Stimulated activated CD4-positive, alpha-beta T cell treated with anti-CD3 and anti-CD28 coated beads, TNF-alpha, amount 100 ng/mL, for 1 hour (primary cell): ENCODE data around the gene KIAA0232.
"Not testable (repeated sequence)": the region's sequence is repeated elsewhere in the genome, so short reads cannot be mapped to it uniquely, and the experiment has no call there.

Experiments
- DNase-seq, 3 donors: peaks; one replicate each; pipeline ENCODE4 v3.0.0-alpha.2; 2020; ENCODE audit warnings: low read depth in 3 of 3, low spot score in 1 of 3

The KIAA0232 gene

GRCh38 chr4:6773616-6774540 is 8.6 kb upstream of the KIAA0232 start:
- DNase-seq = no peak

DNA sequence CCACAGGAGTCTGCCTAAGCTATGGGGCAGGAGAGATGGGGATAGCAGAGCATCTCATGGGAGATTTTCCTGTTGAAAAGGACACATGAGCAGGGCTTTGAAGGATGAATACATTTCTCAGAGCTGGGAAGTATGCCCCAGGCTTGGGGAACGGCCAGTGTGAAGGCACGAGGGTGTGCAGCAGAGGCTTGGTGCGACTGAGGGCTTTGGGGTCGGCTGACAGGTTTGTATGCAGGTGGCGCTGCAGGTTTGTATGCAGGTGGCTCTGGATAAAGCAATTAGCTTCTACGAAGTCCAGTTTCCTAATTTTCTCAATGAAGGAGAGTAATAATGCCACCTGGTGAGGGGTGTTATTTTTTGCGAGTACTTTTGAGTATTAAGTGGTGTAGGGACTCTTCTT is 6.8 kb upstream of the KIAA0232 start:
- DNase-seq = no peak

- no peak for DNase-seq
Observed at GRCh38 chr4:6776920-6777635, 5.4 kb upstream of the KIAA0232 start.

- no peak for DNase-seq
Observed at GRCh38 chr4:6777636-6778281, 4.8 kb upstream of the KIAA0232 start.

- no peak for DNase-seq
Observed at GRCh38 chr4:6778435-6778834, 4.1 kb upstream of the KIAA0232 start.

DNA sequence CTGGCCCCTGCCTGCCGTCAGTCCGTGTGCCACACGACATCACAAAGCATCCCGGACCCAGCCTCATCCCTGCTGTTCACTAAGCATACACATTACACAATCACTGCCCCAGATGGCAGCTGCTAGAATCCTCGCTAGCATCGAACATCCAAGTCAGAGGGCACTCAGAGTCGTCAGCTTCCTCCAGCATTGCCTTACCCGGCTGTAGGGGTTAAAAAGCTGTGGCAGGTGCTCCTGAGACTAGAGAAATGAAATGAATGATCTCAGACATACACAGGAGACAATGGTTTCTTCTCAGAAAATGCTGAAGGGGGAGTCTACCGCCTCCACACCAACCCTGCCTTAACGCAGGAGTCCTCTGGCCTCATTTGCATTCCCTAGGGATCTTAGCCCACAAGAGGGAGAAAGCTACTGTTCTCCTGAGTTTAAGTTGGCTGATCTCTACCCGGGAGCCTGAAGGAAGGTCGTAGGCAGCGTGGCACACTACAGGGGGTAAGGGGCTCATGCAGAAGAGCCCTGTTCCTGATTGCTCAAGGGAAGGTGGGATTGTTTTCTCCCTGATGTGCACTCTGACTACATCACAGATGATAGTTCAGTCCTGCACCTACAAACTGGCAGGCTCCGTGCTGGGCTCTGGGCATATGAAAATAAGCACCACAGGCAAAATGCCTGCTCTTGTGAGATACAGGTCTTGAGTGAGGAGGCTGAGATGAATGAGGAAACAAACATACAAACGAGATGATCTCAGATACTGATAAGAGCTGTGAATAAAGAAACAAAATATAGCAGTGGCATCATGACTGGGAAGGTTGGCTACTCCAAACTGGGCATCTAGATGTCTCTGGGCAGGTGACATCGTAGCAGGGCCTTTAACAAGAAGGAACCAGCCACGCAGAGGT is 2.6 kb upstream of the KIAA0232 start:
- DNase-seq = no peak

- DNase-seq = no peak
Observed at GRCh38 chr4:6781113-6781512, 1.4 kb upstream of the KIAA0232 start.

DNA sequence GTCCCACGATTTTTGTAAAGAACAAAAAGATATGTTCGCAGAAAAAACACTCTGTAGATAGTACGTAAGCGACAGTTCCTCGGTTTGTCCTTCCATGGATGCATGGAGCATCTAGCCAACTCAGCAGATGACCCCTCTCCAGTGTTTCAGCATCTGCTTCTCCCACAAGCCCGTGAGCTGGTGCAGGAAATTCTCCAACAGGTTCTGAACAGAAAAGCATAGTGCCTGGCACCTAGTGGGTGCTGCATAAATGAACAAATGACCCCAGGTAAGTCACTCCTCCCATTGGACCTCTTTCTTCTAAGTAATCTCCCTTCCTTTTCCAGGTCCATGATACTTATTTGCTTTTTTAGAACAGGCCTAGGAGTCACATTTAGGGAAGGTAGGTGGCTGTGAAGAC is 966 bp upstream of the KIAA0232 start:
- DNase-seq = no peak

- no peak for DNase-seq
Observed at GRCh38 chr4:6782846-6783110, 251 bp downstream of the KIAA0232 start.

DNA sequence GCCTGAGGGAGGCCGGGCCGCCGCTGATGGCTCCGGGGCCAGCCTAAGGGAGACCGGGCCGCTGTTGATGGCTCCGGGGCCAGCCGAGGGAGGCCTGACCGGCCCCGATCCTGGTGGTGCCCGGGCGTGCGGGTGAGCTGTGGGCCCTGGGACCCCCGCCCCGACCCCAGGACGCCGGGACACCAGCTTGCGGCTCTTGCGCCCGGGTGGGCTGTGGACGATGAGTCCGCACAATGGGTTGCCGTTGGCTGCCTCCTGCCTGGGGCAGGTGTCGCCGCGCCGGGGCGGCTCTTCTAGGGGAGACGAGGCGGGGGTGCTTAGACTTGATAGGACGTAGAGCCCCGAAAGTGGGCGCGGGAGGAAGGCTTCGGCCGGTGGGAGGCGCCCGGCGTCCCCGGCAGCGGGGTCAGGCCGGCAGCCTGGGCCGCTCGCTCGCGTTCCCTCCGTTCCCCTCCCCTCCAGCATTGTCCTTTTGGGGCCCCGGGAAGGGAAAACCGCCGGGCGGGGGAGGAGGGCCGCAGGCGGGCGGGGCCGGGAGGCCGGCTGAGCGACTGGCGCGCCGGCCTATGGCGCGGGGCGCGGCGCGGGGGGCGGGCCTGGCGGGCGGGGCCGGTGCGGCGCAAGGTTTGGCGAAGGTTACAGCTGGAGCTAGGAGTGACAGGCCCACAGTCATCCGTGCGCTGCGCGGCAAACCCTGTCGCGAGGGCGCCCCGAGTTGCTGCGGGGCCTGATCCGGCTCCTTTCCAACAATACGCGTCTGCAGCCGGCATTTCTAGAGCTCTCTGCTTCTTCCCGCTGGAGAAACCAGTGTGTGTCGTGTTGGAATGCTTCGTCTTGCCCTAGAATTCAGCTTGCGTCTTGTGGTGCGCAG is 819 bp downstream of the KIAA0232 start:
- DNase-seq = peak; percentile 70 to 90 (median 84)

DNA sequence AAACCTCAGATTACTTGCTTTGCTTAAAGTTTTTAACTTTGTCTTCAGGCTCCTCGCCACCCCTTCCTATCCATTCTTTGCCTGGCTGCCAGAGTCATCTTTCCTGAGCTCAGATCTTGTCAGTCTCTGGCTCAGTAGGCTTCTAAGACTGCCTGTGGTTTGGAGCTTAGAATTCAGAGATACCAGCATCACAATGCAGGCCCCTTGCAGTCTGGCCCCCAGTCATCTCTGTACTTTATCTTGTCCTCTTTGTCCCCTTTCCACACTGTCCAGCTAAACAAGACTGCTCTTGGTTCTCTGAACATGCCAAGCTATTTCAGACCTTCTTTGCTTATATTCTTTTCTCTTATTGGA is 3.0 kb downstream of the KIAA0232 start:
- no peak for DNase-seq

DNA sequence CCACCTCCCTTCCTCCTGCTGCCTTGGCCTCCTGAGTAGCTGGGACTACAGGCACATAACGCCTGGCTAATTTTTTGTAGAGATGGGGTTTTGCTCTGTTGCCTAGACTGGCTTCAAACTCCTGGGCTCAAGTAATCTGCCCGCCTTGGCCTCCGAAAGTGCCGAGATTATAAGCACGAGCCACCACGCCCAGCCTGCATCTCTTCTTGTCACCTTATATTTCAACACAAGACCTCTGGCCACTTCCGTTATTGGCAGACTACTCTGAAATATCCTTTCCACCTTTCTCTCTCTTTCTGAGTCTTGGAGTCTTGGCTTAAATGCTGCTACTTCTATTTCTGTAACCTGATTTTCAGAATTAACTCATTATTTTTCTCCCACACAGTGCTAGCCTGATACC is 5.6 kb downstream of the KIAA0232 start:
- no peak for DNase-seq

DNA sequence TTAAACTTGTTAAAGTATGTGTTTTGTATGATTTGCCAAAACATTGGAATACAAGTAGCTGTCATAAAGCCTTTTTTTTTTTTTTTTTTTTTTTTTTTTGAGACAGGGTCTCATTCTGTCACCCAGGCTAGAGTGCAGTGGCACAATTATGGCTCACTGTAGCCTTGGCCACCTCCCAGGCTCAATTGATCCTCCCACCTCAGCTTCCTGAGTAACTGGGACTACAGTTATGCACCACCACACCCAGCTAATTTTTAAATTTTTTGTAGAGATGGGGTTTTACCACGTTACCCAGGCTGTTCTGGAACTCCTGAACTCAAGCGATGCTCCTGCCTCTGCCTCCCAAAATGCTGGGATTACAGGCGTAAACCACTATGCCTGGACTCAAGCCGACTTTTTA is 8.7 kb downstream of the KIAA0232 start:
- not testable (repeated sequence) for DNase-seq

- not testable (repeated sequence) for DNase-seq
Observed at GRCh38 chr4:6791796-6792195, 9.3 kb downstream of the KIAA0232 start.

- no peak for DNase-seq
Observed at GRCh38 chr4:6794189-6794588, 11.7 kb downstream of the KIAA0232 start.

GRCh38 chr4:6795821-6796220 is 13.3 kb downstream of the KIAA0232 start:
- no peak for DNase-seq

DNA sequence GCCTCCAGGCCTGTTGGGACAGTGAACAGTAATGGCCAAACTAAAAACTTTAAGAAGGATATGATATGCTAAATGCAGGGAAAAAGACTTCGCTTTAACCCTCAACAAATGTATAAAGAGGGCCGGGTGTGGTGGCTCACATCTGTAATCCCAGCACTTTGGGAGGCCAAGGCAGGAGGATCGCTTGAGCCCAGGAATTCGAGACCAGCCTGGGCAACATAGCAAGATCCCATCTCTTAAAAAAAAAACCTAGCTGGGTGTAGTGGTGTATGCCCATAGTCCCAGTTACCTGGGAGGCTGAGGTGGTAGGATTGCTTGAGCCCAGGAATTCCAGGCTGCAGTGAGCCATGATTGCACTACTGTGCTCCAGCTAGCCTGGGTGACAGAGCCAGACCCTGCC is 14.8 kb downstream of the KIAA0232 start:
- DNase-seq = not testable (repeated sequence)

GRCh38 chr4:6799091-6799490 is 16.6 kb downstream of the KIAA0232 start:
- no peak for DNase-seq

DNA sequence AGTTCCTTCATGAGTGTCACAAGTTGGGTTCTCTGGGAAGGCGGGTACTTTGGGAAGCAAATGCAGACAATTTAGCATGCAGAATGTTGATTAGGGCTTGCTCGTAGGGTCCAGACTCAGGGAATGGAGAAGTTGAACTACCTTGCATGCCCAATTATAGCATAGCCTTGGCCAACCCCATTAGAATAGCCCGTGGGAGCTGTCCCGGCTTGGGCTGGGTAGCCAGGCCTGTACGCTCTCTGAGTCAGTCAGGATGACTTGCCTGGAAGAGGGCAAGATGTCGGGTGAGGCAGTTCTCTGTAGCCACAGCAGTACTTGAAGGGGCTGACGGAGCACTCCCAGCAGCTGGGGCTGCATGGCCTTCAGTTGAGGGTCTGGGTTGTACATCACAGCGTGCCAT is 19.5 kb downstream of the KIAA0232 start:
- DNase-seq = no peak

DNA sequence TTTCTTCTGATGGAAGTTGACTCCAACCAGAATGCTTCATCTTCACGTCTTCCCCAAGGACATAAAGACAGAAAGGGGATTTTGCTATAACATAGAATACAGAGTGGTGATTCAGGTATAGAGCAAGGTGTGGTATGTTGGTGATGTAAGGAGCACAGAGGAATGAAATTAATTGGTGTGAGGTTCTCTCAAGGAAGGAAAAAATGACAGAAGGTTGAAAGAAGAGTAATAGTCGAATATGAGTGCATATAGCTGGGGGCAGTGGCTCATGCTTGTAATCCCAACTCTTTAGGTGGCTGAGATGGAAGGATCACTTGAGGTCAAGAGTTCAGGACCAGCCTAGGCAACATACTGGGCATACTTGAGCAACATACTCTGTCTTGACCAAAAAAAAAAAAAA is 20.1 kb downstream of the KIAA0232 start:
- DNase-seq = no peak
